C4-2B (cell line): ENCODE data around the gene TNS3.

Source experiments
- ZFX ChIP-seq: fragments of 450-650 bp; IDR thresholded peaks from 2 replicates; pipeline ENCODE4 v1.6.1; 2017
- TF ChIP-seq, protein P1 (sequence below): fragments of 450-650 bp; conservative IDR thresholded peaks from 2 replicates; pipeline ENCODE4 v1.5.1; 2017; ENCODE audit warnings: mild to moderate bottlenecking

DNA sequence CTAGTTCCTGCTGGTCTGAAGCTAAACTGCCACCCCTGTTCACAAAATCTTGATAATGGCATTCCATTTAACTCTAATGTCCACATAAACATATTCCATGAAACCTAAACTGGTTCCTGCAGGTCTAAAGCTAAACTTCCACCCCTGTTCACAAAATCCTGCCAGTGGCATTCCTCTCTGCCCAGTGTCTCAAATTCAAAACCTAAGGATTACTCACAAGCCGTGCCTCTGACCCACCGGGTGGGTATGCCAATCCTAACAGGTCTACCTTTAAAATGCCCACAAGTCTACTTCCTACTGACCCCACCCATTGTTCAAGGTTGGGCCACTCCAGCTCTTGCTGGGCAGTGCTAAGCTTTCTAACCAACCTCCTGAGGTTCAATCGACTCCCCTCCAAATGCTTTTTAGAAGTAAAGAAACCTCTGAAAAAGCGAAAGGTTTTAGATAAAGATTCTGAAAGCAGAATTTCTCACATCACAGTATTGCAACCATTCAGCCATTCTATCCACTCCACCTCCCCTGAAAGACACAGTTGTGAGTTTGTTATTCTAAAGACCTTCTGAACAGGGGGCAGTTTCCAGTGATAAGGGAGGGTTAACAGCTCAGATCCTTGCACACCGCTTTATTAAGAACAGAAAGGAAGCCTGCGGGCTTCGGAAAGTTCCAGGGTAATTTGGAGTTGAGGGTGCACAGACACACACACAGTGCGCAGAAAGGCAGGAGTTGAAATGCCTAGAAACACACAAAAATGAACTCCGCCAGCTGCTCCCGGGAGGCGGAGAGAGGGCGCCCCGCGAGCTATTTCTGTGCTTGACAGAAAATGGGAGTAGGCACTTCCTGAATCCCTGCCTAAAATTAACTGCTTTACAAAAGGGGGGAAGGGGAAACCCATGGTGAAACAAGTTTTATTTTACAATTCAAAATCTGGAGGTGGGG is 87.7 kb downstream of the TNS3 start:
- TF ChIP-seq, protein P1, sequence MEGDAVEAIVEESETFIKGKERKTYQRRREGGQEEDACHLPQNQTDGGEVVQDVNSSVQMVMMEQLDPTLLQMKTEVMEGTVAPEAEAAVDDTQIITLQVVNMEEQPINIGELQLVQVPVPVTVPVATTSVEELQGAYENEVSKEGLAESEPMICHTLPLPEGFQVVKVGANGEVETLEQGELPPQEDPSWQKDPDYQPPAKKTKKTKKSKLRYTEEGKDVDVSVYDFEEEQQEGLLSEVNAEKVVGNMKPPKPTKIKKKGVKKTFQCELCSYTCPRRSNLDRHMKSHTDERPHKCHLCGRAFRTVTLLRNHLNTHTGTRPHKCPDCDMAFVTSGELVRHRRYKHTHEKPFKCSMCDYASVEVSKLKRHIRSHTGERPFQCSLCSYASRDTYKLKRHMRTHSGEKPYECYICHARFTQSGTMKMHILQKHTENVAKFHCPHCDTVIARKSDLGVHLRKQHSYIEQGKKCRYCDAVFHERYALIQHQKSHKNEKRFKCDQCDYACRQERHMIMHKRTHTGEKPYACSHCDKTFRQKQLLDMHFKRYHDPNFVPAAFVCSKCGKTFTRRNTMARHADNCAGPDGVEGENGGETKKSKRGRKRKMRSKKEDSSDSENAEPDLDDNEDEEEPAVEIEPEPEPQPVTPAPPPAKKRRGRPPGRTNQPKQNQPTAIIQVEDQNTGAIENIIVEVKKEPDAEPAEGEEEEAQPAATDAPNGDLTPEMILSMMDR = no peak
- no peak for TF ChIP-seq ZFX
